T-helper 2 cell (primary cell): ENCODE results near the gene BCL2A1.
"Not testable (repeated sequence)": the region's sequence is repeated elsewhere in the genome, so short reads cannot be mapped to it uniquely, and the experiment has no call there.

ENCODE experiments used
- DNase-seq, 5 experiments: peaks; one replicate each; pipeline versions ENCODE4 v3.0.0 to v3.0.0-alpha.2; 2012 to 2022

Gene BCL2A1

DNA sequence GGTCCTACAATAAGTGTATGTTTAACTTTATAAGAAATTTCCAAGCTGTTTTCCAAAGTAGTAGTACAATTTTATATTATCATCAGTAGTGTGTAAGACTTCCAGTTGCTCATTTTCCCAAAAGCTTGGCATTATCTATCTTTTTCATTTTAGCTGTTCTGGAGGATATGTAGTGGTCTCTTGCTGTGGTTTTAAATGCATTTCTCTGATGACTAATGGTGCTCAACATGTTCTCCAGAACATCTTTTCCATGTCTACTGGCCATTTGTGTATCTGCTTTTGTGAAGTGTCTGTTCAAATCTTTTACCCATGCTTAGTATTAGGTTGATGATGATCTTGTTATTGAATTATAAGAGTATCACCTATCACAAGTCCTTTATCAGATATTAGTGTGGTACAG, 13.3 kb downstream of the BCL2A1 start:
- DNase-seq, result no peak

DNA sequence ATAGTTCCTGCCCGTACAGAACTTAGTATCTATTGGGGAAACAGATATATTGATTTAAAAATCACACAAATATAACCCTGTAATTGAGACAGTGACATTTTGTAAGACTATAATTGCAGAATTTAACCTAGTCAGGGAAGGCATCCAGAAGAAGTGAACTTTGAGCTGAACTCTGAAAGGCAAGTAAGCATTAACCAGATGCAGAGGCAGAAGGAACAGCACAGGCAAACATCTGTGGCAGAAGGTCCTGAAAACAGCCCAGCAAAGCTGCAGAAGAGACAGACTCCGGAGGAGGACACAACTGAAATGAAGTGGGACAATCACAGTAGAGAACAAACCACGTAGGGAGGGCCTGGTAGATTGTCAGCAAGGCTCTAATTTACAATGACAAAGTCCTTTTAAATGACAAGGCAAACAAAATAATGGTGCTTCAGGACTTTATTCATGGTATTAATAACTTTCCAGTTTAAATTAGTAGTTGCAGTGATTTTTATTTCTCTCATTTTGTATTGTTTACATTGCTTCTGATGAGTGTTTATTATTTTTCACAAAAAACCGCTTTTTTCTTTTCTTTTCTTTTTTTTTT, 14.5 kb downstream of the BCL2A1 start:
- no peak for DNase-seq

GRCh38 chr15:79954661-79955060, 16.3 kb downstream of the BCL2A1 start:
- DNase-seq, result no peak

GRCh38 chr15:79953951-79954444, 17.0 kb downstream of the BCL2A1 start:
- DNase-seq, result no peak

DNA sequence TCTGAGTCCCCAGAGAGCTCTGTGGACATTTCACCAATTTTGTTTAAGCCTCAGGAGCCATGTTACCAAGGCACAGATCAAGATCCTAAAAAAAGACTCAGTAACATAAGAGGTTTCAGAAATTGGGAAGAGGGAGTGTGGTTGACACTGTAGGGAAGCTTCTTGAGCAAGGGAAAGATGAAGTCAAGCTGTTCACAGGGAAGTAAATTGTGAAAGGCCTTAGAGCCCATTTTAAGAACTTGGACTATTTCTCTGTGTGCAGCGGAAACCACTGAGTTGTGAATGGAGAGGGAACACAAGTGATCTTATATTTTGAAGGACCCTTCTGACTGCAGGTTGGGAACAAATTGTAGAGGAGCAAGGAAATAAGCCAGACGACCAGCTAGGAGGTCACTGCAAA, 18.7 kb downstream of the BCL2A1 start:
- no peak for DNase-seq

DNA sequence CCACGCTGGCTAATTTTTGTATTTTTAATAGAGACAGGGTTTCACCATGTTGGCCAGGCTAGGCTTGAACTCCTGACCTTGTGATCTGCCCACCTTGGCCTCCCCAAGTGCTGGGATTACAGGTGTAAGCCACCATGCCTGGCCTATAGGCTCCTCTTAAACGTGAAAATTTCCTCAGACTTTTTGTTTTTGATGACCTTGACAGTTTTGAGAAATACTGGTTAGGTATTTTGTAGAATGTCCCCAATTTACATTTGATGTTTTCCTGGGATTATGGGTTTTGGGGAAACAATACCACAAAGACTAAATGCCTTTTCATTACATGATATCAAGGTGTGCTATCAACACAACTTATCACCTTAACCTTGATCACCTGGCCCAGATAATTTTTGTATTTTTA, 20.7 kb downstream of the BCL2A1 start:
- DNase-seq, result no peak

DNA sequence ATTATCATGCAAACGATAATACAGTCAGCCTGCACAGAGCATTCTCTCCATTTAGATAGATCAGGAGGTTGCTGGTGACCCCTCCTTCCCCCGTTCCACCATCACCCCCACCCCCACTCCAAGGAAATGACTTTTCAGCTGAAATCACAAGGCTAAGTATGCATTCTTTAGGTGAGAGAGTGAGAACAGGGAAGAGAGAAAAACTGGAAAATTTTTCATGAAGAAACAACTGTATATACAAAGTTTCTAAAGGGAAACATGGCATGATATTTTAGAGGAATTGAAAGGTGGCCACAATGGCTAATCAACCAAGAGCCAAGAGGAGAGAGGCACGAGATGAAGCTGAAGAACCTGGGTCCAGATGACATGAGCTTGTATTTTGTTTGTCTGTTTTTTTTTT, 22.2 kb downstream of the BCL2A1 start:
- no peak for DNase-seq

DNA sequence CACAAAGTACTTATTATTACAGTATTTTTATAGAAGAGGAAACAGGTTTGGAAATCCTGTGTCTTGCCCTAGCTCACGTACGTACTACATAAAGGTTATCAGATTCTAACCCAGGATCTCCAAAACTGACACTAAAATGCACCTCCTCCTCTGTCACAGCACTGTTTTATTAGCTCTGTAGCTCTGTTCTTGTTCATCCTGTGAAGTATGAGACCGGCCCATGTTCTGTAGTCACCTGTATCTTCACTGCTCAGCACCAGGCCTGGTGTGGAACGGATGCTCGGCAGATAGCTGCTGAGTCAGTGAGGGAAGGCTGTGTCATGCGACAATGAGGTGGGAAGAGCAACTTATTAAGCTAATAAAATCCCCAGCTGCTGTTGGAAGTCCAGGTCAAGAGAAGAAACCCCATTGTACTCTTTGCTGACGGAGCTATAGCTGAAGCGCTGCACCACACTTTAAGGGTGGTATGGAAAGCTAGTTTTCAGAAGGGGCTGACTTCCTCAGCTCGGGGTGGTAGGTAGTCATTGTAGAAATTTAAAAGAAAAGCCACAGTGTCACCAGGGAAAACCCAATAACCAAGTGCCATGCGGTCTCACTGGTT, 22.8 kb downstream of the BCL2A1 start:
- DNase-seq, result no peak

DNA sequence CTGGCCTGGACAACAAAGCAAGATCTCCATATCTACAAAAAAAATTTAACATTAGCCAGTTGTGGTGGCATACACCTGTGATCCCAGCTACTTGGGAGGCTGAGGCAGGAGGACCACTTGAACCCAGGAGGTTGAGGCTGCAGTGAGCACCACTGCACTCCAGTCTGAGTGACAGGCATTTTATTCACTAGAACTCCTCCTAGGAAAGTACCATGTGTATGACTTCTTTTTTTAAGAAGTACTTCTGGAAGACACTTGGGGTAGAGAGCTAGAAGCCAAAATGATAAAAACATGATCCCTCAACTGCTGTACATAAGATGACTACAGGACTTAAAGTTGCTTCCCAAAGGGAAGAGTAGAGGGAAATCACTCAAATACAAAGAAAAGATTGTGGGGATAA, 24.0 kb downstream of the BCL2A1 start:
- DNase-seq, result no peak

DNA sequence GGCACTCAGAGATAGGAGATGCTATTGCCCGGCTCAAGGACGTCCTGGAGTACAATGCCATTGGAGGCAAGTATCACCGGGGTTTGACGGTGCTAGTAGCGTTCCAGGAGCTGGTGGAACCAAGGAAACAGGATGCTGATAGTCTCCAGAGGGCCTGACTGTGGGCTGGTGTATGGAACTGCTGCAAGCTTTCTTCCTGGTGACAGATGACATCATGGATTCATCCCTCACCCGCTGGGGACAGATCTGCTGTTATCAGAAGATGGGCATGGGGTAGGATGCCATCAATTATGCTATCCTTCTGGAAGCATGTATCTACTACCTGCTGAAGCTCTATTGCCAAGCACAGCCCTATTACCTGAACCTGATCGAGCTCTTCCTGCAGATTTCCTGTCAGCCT, 26.4 kb downstream of the BCL2A1 start:
- DNase-seq, result no peak

DNA sequence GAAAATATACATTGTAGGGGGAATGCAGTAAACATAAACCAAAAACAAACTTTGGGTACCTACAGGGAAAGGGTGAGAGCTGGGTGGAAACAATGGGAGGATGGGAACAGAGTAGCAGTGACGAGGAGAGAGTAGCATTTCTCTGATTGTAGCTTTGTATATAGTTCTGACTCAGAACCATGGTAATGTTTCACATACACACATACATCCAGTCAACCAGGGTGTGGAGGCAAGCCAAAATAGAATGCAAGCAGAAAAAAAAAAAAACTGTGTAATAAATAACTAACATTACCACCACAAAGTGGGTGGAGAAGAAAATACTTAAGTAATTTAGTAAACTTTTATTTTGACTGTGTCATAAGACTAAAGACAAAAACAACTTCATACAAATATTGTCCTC, 27.2 kb downstream of the BCL2A1 start:
- peak in 1 of 5 experiments; percentile 29 for DNase-seq

- no peak for DNase-seq
Observed at GRCh38 chr15:79942741-79943481, 28.1 kb downstream of the BCL2A1 start.

DNA sequence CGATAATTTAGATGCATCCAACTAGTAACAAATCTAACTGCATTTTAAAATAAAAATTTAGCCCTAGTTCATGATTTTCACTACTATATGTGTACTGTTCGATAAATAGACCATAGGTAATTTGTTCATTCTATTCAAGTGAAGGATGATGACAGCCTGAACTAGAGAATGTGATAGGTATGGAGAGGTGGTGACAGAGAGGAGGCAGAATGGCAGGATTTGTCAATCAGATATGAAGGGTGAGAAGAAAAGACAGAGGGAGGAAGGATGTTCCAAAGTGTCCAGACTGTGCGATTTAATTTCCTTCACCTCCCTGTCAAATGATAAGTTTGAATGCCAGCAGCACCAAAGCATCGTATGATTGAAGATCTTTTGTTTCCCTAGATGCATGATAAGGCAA, 31.6 kb downstream of the BCL2A1 start:
- no peak for DNase-seq

DNA sequence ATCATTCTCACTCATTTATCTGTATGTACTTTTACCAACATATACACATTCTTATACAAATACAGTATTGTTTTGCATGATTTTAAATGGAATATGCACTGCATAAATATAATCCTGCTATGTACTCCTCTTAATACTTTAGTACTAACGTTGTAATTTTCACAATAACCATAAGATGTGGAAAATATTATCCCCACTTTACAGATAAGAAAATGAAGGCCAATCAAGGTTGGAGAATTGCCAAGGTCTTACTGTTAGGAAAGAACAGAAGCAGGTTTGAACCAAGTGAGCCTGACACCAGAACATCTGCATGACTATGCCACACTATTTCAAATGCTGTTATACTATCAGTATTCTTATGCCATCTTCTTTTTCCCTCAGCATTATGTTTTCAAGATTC, 32.9 kb downstream of the BCL2A1 start:
- DNase-seq, result no peak

GRCh38 chr15:79935556-79936201, 35.3 kb downstream of the BCL2A1 start:
- not testable (repeated sequence) for DNase-seq

DNA sequence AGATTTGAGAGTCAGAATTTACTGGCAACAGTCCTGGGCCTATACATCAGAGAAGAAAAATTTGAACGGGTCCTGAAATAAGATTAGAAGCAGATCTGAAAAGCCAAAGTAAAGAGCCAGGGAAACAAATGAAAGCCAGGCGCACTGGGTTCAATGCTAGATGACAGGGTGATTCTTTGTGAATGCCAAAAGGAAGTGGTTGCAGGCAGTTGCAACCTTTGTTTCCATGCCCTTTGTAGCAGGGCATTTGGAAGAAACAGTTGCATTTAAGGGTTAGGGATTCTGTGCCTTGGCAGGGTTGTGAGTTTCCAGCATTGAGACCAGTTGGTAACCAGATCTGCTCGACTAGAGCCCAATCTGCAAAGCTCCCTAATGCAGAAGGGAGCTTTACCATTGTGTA, 37.8 kb downstream of the BCL2A1 start:
- DNase-seq, result no peak

DNA sequence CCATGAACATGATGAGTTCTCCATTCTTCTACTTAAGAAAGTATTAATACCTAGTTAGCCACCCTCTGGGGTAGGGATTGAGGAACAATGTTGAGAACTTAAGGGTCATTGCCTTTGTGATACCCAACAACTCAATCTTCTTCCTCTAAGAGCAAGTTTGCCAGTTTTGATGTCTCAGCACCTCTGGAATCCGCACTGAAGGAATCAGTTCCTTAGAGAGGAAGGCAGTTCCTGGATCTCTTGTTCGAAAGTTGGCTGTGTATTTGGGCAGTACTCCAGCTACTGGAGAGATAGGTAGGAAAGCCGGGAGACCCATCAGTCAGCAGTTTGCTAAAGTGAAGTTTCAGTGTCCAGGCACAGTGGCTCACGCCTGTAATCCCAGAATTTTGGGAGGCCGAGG, 38.5 kb downstream of the BCL2A1 start:
- no peak for DNase-seq

- no peak for DNase-seq
Observed at GRCh38 chr15:79930516-79930915, 40.5 kb downstream of the BCL2A1 start.

DNA sequence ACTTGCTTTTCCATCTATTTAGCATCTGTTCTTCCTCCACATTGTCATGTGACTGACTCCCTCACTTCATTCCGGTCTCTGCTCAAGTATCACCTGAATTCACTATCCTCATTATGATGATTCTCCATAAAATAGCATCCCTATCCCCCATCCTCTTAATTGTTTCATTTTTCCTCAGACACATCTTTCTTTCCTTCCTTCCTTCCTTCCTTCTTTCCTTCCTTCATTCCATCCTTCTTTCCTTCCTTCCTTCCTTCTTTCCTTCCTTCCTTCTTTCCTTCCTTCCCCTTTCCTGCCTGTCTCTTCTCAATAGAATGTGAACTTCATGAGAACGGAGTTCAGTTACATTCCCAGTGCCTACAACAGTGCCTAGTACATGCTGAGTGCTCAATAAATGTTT, 41.6 kb downstream of the BCL2A1 start:
- no peak for DNase-seq

GRCh38 chr15:79926116-79926515, 44.9 kb downstream of the BCL2A1 start:
- DNase-seq, result not testable (repeated sequence)

GRCh38 chr15:79924379-79924778, 46.6 kb downstream of the BCL2A1 start:
- DNase-seq, result no peak

- peak; percentile 95 to 99 (median 98) for DNase-seq
Observed at GRCh38 chr15:79923515-79924169, 47.4 kb downstream of the BCL2A1 start.

- DNase-seq, result peak; percentile 32 to 85 (median 61)
Observed at GRCh38 chr15:79923079-79923514, 47.9 kb downstream of the BCL2A1 start.
